AG10803 (cell line): ENCODE measurements around the gene LRSAM1.

Source experiments
- DNase-seq: peaks from one replicate; pipeline ENCODE4 v3.0.0; 2010; ENCODE audit warnings: low read depth
- H3K4me3 ChIP-seq: 2 replicates; pipeline ENCODE4 v1.5.1; 2011; ENCODE audit warnings: mild to moderate bottlenecking, low read length, control low read depth
- CTCF ChIP-seq: conservative IDR thresholded peaks from 2 replicates; pipeline ENCODE4 v1.5.1; 2011; ENCODE audit warnings: mild to moderate bottlenecking, low read length, control low read depth, inconsistent platforms

LRSAM1 gene

GRCh38 chr9:127491516-127491915 lies 40.2 kb downstream of the LRSAM1 start:
- no peak overlapping the region for H3K4me3 ChIP-seq
- no peak for DNase-seq
- no peak for TF ChIP-seq CTCF

- H3K4me3 ChIP-seq = no peak overlapping the region
- no peak for DNase-seq
- no peak for TF ChIP-seq CTCF
Observed at GRCh38 chr9:127492616-127493015, 41.3 kb downstream of the LRSAM1 start.

GRCh38 chr9:127493592-127494303 lies 42.4 kb downstream of the LRSAM1 start:
- H3K4me3 ChIP-seq = no peak overlapping the region
- TF ChIP-seq CTCF = no peak
- no peak for DNase-seq

- H3K4me3 ChIP-seq = no peak overlapping the region
- TF ChIP-seq CTCF = no peak
- no peak for DNase-seq
Observed at GRCh38 chr9:127494304-127494702, 43.0 kb downstream of the LRSAM1 start.

GRCh38 chr9:127495884-127496555 lies 44.7 kb downstream of the LRSAM1 start:
- TF ChIP-seq CTCF = no peak
- no peak for DNase-seq
- no peak overlapping the region for H3K4me3 ChIP-seq

- no peak for TF ChIP-seq CTCF
- no peak overlapping the region for H3K4me3 ChIP-seq
- no peak for DNase-seq
Observed at GRCh38 chr9:127496974-127497373, 45.7 kb downstream of the LRSAM1 start.
